GM12878 (cell line): ENCODE data around the gene PIP5KL1. TPM values are rescaled to one million over a fixed set of nuclear protein-coding genes. Genes with fewer than 3 reads are reported as not detected.

Source experiments
- ASH2L ChIP-seq: fragments of 300-600, 200-600 bp; sonication (generic); IDR thresholded peaks from 2 replicates; pipeline ENCODE4 v1.6.1; 2017; ENCODE audit warnings: low read depth, mild to moderate bottlenecking, borderline replicate concordance
- MTA3 ChIP-seq: IDR thresholded peaks from 2 replicates; pipeline ENCODE4 v1.6.1; 2012; ENCODE audit warnings: low read length, inconsistent platforms, borderline replicate concordance
- NBN ChIP-seq: fragments of 450-650 bp; IDR thresholded peaks from 2 replicates; pipeline ENCODE4 v1.6.1; 2016
- NR2C2 ChIP-seq: IDR thresholded peaks from 2 replicates; pipeline ENCODE4 v1.6.1; 2011; ENCODE audit warnings: borderline replicate concordance, low read depth; ENCODE audit not compliant: control insufficient read depth, insufficient read length
- ZNF622 ChIP-seq: fragments of 450-650 bp; IDR thresholded peaks from 2 replicates; pipeline ENCODE4 v1.6.1; 2017; ENCODE audit warnings: mild to moderate bottlenecking, inconsistent platforms
- polyA plus RNA-seq, 11 experiments: library from polyadenylated mRNA; depleted of rRNA in 4 of 11; unstranded in 6 of 11; stranded (reverse) in 5 of 11; fragments of >200 nt; fragmentation: Nextera tagmentation in 4 of 11; fragmentation: Illumina TruSeq in 1 of 11; extraction: Ambion mirVana in 4 of 11; extraction: Trizol in 1 of 11; gene quantifications; 1 replicate in 1 of 11; 2 replicates in 10 of 11; pipeline versions ENCODE4 v1.2.1 to v1.2.3, GENCODE V29; 2011 to 2016; ENCODE audit warnings: inconsistent platforms in 2 of 11, missing spikeins in 2 of 11, low read depth in 1 of 11
- total RNA-seq, 4 experiments: library from RNA; depleted of rRNA in 3 of 4; stranded (reverse); fragments of >200 nt in 3 of 4; fragmentation: Illumina TruSeq in 1 of 4; extraction: Trizol in 1 of 4; gene quantifications; 2 replicates each; pipeline versions ENCODE4 v1.2.1 to v1.2.3, GENCODE V29; 2013 to 2021
- TF ChIP-seq, protein P1 (sequence below): fragments of 450-650 bp; conservative IDR thresholded peaks from 2 replicates; pipeline ENCODE4 v1.6.1; 2017; ENCODE audit warnings: mild to moderate bottlenecking, moderate library complexity
- TF ChIP-seq, protein P2 (sequence below): fragments of 450-650 bp; formaldehyde crosslinking; IDR thresholded peaks from 2 replicates; pipeline ENCODE4 v1.4.0; 2020; ENCODE audit warnings: mild to moderate bottlenecking, moderate library complexity
- TF ChIP-seq, protein P3 (sequence below): fragments of 450-650 bp; IDR thresholded peaks from 2 replicates; pipeline ENCODE4 v1.6.1; 2017; ENCODE audit warnings: mild to moderate bottlenecking, moderate library complexity
- TF ChIP-seq, protein P4 (sequence below): fragments of 450-650 bp; IDR thresholded peaks from 2 replicates; pipeline ENCODE4 v1.6.1; 2018; ENCODE audit warnings: borderline replicate concordance, mild to moderate bottlenecking; ENCODE audit not compliant: partially characterized antibody
- TF ChIP-seq, protein P5 (sequence below): fragments of 450-650 bp; IDR thresholded peaks from 2 replicates; pipeline ENCODE4 v1.6.1; 2017; ENCODE audit warnings: low read depth, mild to moderate bottlenecking, moderate library complexity

The PIP5KL1 gene
- total and polyA plus RNA-seq, 10 of the 15 experiments (the other 5 are each of a cell fraction or from before 2014, with no cell fraction given), result 0.04 to 0.67 (median 0.43) TPM; not detected in 2

DNA sequence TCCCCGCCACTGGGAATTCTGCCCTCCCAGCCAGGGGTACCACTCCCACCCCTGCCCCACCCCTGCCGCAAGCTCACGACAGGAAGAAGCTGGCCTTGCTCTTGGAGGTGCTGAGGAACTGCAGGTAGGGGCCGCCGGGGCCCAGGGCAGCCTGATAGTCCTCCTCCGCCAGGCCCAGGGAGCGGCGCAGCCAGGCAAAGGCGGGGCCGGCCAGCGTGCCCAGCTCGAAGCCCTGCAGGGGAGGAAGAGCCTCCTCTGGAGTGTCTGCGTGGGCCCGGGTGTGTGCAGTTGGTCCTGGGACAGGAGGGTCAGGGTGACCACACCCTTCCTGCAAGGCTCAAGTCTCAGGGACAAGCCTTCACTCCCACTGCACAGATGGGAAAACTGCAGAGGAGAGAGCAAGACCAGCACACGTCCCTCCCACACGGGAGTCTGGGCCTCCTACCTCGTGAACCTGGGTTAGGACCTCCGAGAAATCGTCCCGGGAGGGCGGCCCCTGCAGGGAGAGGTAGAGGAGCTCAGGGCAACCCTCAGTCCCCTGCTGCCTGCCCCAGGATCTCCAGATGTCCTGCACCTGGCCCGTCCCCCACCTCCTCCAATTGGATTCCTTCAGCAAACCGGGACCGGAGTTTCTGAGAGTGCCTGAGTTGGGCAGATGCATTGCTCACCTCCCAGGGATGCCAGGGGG, 2.4 kb downstream of the PIP5KL1 start (continued):
- TF ChIP-seq, protein P1, sequence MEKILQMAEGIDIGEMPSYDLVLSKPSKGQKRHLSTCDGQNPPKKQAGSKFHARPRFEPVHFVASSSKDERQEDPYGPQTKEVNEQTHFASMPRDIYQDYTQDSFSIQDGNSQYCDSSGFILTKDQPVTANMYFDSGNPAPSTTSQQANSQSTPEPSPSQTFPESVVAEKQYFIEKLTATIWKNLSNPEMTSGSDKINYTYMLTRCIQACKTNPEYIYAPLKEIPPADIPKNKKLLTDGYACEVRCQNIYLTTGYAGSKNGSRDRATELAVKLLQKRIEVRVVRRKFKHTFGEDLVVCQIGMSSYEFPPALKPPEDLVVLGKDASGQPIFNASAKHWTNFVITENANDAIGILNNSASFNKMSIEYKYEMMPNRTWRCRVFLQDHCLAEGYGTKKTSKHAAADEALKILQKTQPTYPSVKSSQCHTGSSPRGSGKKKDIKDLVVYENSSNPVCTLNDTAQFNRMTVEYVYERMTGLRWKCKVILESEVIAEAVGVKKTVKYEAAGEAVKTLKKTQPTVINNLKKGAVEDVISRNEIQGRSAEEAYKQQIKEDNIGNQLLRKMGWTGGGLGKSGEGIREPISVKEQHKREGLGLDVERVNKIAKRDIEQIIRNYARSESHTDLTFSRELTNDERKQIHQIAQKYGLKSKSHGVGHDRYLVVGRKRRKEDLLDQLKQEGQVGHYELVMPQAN, result no peak
- TF ChIP-seq ASH2L (no peak), MTA3 (no peak), NR2C2 (no peak), ZNF622 (no peak), NBN (no peak)
- TF ChIP-seq, protein P2, sequence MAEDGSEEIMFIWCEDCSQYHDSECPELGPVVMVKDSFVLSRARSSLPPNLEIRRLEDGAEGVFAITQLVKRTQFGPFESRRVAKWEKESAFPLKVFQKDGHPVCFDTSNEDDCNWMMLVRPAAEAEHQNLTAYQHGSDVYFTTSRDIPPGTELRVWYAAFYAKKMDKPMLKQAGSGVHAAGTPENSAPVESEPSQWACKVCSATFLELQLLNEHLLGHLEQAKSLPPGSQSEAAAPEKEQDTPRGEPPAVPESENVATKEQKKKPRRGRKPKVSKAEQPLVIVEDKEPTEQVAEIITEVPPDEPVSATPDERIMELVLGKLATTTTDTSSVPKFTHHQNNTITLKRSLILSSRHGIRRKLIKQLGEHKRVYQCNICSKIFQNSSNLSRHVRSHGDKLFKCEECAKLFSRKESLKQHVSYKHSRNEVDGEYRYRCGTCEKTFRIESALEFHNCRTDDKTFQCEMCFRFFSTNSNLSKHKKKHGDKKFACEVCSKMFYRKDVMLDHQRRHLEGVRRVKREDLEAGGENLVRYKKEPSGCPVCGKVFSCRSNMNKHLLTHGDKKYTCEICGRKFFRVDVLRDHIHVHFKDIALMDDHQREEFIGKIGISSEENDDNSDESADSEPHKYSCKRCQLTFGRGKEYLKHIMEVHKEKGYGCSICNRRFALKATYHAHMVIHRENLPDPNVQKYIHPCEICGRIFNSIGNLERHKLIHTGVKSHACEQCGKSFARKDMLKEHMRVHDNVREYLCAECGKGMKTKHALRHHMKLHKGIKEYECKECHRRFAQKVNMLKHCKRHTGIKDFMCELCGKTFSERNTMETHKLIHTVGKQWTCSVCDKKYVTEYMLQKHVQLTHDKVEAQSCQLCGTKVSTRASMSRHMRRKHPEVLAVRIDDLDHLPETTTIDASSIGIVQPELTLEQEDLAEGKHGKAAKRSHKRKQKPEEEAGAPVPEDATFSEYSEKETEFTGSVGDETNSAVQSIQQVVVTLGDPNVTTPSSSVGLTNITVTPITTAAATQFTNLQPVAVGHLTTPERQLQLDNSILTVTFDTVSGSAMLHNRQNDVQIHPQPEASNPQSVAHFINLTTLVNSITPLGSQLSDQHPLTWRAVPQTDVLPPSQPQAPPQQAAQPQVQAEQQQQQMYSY (CRISPR knock-in tag), result no peak
- TF ChIP-seq, protein P3, sequence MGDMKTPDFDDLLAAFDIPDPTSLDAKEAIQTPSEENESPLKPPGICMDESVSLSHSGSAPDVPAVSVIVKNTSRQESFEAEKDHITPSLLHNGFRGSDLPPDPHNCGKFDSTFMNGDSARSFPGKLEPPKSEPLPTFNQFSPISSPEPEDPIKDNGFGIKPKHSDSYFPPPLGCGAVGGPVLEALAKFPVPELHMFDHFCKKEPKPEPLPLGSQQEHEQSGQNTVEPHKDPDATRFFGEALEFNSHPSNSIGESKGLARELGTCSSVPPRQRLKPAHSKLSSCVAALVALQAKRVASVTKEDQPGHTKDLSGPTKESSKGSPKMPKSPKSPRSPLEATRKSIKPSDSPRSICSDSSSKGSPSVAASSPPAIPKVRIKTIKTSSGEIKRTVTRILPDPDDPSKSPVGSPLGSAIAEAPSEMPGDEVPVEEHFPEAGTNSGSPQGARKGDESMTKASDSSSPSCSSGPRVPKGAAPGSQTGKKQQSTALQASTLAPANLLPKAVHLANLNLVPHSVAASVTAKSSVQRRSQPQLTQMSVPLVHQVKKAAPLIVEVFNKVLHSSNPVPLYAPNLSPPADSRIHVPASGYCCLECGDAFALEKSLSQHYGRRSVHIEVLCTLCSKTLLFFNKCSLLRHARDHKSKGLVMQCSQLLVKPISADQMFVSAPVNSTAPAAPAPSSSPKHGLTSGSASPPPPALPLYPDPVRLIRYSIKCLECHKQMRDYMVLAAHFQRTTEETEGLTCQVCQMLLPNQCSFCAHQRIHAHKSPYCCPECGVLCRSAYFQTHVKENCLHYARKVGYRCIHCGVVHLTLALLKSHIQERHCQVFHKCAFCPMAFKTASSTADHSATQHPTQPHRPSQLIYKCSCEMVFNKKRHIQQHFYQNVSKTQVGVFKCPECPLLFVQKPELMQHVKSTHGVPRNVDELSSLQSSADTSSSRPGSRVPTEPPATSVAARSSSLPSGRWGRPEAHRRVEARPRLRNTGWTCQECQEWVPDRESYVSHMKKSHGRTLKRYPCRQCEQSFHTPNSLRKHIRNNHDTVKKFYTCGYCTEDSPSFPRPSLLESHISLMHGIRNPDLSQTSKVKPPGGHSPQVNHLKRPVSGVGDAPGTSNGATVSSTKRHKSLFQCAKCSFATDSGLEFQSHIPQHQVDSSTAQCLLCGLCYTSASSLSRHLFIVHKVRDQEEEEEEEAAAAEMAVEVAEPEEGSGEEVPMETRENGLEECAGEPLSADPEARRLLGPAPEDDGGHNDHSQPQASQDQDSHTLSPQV, result no peak
- TF ChIP-seq, protein P4, sequence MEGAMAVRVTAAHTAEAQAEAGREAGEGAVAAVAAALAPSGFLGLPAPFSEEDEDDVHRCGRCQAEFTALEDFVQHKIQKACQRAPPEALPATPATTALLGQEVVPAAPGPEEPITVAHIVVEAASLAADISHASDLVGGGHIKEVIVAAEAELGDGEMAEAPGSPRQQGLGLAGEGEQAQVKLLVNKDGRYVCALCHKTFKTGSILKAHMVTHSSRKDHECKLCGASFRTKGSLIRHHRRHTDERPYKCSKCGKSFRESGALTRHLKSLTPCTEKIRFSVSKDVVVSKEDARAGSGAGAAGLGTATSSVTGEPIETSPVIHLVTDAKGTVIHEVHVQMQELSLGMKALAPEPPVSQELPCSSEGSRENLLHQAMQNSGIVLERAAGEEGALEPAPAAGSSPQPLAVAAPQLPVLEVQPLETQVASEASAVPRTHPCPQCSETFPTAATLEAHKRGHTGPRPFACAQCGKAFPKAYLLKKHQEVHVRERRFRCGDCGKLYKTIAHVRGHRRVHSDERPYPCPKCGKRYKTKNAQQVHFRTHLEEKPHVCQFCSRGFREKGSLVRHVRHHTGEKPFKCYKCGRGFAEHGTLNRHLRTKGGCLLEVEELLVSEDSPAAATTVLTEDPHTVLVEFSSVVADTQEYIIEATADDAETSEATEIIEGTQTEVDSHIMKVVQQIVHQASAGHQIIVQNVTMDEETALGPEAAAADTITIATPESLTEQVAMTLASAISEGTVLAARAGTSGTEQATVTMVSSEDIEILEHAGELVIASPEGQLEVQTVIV, result no peak
- TF ChIP-seq, protein P5, sequence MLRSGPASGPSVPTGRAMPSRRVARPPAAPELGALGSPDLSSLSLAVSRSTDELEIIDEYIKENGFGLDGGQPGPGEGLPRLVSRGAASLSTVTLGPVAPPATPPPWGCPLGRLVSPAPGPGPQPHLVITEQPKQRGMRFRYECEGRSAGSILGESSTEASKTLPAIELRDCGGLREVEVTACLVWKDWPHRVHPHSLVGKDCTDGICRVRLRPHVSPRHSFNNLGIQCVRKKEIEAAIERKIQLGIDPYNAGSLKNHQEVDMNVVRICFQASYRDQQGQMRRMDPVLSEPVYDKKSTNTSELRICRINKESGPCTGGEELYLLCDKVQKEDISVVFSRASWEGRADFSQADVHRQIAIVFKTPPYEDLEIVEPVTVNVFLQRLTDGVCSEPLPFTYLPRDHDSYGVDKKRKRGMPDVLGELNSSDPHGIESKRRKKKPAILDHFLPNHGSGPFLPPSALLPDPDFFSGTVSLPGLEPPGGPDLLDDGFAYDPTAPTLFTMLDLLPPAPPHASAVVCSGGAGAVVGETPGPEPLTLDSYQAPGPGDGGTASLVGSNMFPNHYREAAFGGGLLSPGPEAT, result no peak
